ENCODE measurements around the gene FXYD5.
"Not testable (repeated sequence)": the region's sequence is repeated elsewhere in the genome, so short reads cannot be mapped to it uniquely, and the experiment has no call there.

Gene FXYD5

DNA sequence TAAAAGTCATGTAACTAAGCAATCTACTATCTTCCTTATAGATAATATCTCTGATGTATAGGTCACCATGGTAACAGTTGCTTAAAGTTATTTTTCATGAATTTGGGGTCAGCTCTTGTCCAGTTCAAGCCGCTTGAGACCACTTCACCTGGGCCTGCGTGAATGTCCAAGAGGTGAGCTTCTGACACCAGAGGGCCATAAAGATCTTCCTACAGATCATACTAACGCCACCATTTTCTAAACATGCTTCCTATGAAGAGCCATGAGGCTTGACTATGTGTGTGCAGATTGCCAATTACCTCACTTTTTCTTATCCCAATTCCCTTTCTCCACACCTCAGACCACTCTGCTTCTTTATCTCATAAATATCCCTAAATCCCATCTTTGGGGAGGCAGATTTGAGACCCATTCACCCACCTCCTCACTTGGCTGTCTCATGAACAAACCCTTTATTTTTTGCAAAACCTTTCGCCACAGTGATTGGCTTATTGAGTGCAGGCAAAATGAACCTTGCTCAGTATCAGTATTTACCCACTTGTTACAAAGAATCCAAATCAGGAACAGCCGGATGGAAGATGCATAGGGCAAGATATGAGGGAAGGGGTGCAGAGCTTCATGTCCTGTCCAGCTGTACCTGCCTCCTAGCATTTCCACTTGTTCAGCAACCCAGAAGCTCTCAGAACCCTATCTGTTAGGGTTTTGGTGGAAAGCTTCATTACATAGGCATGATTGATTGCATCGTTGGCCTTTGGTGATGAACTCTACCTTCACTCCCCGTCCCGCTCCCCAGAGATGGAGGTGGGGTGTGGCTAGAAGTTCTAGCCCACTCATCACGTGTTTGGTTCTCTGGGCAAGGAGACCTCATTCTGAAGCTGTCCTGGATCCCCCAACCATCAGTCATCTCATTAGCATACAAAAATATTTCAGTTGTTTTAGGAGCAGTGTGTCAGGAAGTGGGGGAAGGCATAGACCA is 39.8 kb downstream of the FXYD5 start:
- DNase-seq, result no peak

DNA sequence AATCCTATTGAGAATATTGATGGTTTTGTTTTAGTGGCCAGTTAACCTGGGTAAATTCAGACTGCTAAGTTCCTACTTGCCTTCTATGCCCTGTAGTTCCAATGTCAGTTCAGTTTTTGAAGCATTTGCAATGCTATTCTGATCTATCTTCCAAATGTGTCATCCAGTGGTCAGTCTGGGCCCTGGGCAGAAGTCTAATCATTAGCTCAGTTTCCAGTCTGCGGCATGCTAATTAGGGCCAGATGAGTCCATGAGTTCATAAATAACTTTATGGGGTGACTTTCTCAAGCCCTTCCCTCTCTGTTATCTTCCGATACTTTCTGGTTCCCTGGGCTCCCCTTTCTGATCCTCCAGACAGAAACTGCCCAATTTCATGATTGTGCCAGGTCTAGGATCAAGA is 41.3 kb downstream of the FXYD5 start:
- DNase-seq, result no peak

DNA sequence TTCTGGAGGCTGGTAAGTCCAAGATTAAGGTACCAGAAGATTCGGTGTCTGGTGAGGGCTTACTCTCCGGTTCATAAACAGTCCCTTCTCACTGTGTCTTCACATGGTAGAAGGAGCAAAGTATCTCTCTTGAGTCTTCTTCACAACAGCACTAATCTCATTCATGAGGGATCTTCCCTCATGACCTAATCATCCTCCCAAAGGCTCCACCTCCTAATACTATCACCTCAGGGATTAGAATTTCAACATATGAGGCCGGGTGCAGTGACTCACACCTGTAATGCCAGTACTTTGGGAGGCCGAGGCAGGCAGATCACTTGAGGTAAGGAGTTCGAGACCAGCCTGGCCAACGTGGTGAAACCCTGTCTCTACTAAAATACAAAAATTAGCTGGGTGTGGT is 42.3 kb downstream of the FXYD5 start:
- DNase-seq, result not testable (repeated sequence)

DNA sequence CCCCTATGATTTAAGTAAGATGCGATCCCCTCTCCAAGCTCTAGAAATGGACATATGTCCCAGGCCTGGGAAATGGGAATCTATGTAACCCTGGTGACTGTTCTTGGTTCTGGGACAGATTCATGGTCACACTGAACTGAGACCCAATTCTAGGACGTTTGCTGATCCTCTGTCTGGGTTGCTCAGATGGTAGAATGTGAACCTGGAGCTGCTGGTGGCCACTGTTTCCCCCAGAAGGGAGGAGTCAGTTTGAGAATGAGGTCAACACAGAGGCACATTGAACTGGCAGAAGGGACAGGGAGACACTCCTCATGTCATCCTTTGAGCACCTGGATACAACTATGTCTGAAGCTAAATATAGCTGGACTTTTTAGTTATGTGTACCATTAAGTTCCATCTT is 44.9 kb downstream of the FXYD5 start:
- DNase-seq, result no peak

DNA sequence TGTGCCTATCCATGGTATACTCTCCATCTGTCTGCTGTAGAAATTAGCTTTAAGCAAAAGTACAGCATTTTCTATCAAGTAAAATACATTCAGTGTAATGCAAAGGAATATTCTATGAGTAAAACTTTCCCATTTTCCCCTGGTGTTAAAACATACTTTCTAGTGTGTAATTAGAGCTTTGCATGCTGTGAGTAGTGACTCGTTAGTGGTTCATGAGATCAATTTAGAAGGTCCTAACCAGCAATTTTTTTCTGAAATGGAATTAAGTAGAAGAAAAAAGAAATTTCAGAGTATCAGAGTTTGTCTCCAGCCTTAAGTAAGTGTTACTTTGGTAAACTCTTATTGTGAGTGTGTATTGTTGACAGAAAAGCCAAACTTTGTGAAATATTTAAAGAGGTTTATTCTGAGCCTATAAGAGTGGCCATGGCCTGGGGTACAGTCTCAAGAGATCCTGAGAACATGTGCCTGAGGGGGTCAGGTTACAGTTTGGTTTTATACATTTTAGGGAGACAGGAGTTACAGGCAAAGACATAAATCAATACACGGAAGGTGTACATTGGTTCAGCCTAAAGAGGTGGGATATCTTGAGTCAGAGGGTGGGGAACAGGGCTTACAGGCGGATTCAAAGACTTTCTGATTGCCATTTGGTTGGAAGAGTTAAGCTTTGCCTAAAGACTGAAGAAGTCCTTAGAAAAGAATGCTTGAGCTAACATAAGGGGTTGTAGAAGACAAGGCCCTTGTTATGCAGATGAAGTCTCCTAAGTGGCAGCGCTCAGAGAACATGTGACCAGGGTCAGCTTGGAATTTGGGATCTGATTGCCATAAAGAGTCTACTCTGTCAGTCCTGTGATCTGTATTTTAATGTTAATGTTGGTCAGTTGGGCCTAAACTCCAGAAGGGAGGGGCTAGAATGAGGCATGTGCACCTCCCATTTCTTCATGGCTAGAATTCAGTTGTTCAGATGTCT is 48.5 kb downstream of the FXYD5 start:
- DNase-seq, result no peak

DNA sequence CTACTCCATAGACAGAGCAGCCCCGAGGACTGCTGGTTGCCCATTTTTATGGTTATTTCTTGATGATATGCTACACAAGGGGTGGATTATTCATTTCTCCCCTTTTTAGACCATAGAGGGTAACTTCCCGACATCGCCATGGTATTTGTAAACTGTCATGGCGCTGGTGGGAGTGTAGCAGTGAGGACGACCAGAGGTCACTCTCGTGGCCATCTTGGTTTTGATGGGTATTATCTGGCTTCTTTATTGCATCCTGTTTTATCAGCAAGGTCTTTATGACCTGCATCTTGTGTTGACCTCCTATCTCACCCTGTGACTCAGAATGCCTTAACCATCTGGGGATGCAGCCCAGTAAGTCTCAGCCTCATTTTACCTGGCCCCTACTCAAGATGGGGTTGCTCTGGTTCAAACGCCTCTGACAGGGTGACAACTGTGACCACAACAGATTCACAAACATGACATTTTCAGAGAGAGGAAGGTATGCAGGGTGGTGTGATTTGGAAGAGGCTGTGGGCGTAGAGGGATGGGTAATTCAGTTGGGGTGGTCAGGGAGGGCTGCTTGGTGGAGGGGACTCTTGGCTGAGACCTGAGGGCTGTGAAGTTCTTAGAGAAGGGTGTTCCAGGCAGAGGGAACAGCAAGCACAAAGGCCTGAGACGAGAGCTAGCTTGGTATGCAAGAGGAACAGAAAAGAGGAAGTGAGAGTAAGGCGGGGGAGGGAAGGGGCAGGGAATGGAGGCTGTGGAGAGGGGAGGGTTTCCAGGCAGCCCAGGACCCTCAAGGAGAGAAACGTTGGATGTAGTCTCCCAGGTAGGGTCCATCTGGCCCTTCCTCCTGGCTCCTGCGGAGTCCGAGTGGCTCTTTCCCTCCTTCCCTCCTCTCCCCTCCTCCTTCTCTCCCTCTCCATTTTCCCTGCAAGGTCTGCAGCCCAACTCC is 50.5 kb downstream of the FXYD5 start:
- no peak for DNase-seq

DNA sequence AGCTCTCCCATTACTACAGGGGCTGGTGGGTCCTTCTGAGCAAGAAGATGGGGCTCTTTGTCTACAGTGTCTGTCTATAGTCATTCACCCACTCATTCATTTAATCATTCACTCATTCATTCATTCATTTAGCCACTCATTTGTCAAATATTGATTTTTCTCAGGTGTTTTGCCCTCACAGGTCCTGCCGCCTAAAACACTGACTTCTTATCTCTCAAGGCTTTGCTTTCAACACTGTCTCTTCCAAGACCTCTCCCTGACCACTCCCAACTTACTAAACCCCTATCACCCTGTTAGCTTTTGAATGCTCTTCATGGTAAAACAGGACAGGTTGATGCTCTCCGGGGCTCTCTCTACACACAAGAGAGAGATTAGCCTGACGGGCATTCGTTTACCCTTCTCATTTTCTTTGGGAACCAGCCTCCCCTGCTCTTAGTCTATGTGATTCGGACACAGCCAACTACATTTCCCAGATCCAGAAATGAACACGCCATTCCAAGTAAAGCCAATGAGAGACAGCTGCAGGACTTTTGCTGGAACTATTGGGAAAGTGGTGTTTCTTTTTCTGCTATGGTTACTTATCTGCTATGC is 51.3 kb downstream of the FXYD5 start:
- no peak for DNase-seq

DNA sequence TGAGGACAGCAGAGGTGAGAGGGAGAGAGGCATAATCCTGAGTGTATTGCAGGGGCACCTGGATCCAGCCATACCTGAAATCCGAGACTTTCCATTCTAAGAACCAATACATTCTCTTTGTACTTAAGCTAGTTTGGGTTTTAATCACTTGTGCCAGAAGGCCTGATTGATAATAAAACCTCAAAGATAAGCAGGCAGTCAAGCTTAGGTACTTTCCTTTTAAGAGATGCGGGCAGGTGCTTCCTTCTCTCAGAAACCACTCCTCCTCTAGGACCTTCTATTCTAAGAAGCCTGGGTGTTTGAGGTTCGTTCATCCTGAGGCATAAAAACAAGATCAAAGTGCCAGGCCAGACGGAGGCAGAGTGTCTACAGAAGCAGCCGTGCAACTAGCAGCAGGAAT is 51.8 kb downstream of the FXYD5 start:
- DNase-seq, result no peak

DNA sequence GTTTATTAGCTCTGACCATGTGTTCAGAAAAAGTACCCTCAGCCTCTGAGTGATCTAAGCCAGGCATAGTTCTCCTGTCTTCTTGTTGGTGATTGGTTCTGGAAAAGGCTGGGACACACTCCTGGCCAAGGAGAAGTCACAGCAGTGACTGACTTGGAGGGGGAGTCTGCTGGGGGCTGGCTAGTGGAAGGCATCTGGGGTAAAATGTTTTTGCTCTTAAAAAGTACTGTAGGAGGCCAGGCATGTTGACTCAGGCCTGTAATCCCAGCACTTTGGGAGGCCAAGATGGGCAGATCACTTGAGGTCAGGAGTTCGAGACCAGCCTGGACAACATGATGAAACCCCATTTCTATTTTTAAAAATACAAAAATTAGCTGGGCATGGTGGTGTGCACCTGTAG is 52.3 kb downstream of the FXYD5 start:
- DNase-seq, result no peak

DNA sequence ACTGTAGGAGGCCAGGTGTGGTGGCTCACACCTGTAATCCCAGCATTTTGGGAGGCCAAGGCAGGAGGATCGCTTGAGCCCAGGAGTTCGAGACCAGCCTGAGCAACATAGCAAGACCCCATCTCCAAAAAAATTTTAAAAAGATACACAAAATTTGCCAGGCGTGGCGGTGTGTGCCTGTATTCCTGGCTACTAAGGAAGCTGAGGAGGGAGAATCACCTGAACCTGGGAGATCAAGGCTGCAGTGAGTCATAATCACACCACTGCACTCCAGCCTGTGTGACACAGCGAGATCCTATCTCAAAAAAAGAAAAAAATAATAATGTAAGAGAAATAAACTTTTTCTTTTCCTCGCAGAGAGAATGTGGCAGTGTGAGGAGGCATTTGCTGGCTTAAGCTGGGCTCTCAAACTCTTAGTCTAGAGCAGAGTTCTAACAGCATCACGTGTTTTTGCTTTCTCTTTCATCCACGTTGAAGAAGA is 52.9 kb downstream of the FXYD5 start:
- DNase-seq, result no peak

DNA sequence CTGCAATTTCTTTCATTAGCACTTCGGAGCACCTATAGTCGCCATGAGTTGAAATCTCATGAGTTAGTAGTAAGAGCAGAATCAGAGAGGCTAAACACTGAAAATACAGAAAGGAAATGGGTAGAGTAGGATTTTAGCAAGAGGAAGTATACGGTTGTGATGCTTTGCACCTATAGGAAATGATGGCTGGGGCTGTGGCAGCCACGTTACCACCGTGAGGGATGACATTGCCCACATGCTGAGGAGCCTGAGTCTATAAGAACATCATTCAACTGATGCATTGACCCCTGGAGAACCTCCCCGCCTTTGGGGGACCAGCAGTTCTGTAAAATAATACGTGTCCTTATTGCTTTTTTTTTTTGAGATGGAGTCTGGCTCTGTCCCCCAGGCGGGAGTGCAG is 53.6 kb downstream of the FXYD5 start:
- no peak for DNase-seq

DNA sequence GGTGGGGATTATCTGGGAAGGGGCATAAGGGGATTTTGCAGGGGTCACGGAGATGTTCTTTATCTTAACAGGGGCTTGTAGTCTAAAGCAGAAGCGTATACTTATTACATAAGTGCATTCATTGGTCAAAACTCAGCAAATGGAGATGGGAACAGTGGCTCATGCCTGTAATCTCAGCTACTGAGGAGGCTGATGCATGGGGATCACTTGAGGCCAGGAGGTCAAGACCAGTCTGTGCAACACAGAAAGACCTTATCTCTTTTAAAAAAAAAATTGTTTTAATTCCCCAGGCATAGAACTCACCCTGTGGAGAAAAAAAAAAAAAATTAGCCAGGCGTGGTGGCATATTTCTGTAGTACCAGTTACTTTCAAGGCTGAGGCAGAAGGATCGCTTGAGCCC is 55.1 kb downstream of the FXYD5 start:
- no peak for DNase-seq

DNA sequence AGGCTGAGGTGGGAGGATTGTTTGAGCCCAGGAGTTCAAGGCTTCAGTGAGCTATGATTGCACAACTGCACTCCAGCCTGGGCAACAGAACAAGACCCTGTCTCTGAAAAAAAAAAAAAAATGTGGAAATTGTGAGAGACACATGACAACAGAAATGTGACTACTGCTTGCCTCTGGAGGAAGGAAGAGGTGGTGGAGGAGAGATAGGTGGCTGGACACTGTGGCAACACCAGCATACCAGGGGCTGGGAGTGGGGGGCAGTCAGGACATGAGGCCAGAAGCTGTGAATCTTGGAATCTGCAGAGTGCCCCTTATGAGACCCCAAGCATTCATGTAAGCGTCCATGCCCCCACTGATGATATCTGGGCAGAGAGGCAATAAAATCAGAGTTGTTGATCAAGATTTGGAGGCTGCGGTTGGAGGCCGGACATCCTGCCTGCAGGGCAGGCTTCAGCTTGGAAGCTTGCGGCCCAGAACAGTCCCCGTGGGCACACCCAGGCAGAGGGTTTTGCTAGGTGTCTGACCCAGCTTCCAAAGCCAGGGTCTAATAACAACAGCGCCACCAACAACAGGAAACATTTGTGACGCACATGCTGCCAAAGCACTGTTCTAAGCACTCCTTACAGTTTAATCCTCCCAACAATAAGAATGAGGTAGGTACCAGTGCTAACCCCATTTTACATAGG is 57.2 kb downstream of the FXYD5 start:
- DNase-seq, result no peak

DNA sequence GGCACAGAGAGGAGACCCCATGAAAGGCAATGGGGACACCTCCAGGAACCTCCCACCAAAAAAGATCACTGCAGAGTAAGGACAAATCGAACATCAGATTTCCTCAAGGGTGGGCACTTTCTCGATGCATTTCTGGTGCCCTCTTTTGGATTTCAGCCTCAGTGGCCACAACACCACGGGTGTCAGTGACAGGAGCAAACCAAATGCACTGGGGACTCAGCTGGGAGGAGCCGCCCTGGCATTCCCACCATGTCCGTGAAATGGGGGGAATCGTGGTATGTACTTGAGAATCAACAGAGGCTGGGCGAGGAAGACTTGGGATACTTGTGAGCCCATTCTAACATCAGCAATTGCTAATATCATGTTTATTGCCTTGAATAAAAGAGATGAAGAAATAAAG is 57.7 kb downstream of the FXYD5 start:
- no peak for DNase-seq

DNA sequence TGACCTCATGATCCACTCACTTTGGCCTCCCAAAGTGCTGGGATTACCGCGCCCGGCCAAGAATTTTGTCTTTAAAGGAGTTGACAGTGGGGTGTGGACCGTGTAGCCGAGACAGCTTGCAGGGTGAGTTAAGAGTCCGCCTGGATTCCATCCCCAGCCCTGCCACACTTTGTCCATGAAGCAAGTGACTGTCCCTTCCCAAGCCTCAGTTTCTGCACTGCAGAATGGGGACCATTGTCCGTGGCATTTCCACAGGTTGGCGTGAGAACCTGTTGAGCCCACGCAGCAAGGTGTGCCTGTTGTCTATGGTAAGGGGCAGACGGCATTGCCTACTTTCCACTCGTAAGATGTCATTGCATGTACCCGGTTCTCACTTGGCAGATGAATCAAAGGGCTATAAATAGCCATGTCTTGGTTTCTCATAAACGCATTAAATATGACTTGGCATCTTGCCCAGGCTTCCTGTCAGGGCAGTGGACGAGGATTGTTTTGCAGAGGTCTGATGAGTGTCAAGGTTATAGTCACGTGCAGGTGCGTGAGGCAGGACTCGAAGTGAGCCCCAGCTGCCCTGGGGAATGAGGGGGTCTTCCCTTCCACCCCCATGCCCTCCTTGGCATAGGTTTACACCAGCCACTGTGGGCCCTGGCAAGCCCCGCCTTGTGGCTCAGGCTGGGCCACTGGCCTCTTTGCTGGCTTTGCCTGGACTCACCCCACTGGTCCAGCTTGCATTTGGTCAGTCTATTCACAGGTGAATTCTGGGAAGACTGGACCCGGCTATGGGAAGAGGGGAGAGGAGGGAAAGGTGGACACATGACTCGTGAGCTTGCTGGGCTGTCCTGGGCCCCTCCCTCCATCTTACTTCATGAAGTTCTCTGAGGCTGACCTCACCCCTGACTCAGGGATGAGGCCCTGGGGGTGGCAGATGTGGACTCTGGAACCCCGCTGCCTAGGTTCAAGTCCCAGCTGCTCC is 59.4 kb downstream of the FXYD5 start:
- peak; percentile 58 for DNase-seq

DNA sequence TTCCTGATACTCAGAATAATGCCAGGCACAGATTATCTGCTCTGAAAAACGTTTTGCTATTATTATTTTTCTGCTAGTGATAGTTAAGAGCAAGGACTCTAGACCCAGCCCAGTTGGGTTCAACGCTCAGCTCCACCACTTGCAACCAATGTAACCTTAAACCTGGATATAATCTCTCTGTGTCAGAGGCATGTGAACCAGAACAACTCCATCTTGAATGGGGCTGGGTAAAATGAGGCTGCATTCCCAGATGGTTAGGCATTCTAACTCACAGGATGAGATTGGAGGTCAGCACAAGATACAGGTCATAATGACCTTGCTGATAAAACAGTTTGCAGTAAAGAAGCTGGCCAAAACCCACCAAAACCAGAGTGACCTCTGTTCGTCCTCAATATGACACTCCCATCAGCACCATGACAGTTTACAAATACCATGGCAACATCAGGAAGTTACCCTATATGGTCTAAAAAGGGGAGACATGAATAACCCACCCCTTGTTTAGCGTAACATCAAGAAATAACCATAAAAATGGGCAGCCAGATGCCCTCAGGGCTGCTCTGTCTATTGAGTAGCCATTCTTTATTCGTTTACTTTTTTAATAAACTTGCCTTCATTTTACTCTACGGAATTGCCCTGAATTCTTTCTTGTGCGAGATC is 60.4 kb downstream of the FXYD5 start:
- DNase-seq, result no peak

DNA sequence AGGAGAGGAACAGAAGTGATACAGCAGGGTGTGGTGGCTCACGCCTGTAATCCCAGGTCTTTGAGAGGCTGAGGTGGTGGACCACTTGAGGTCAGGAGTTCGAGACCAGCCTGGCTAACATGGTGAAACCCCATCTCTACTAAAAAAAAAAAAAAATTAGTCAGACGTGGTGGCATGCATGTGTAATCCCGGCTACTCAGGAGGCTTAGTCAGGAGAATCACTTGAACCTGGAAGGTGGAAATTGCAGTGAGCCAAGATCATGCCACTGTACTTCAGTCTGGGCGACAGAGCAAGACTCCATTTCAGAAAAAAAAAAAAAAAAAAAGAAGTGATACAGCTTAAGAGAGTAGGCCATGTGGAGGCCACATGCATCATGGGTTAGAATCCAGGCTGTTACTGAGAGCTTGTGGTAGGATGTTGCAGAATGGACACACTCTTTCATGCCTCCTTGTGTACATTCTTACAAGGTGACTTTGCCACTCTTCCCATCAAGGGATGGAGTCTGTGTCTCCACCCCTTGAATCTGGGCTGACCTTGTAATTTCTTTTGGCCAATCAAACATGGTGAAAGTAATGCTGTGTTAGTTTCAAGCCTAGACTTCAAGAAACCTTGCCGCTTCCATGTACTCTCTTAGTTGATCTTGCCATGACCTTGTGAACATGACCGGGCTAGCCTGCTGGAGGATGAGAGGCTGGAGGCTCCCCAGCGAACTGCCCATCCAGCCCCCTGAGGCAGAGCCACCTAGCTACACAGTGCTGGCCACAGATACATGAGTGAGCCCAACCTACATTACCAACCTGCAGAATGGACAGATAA is 61.7 kb downstream of the FXYD5 start:
- DNase-seq, result no peak

DNA sequence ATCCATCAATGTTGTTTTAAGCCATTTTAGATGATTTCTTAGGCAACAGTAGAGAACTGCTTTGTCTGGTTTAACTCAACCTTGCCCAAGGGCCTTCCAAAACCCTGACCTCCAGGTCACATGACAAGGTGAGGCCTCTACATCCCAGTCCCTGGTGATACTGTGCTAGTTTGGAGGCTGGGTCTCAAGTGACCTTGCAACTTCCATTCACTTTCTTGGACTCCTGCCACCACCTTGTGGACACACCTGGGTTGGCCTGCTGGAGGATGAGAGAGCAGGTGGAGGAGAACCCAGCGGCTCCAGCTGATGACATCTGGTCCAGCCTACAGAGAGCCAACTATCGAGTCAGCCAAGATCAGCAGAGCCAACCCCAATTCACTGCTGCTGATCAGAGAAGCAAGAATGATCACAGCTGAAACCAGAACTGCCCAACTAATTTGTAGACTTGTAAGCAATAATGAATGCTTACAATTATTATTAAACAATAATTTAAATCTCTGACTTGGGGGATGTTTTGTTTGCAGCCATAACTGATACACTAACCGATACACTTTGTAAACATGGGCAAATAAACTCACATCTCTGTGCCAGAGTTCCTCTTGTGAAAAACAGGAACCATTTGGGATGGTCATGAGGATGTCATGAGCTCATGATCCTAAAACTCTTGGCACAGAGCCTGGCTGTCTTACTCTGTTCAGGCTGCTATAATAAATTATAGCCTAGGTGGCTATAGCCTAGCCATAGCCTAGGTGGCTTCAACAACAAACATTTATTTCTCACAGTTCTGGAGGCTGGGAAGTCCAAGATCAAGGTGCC is 62.5 kb downstream of the FXYD5 start:
- no peak for DNase-seq

Data from NCI-H1694 (cell line).